Panc1 (cell line): ENCODE measurements around the gene YBEY. TPM values are rescaled to one million over a fixed set of nuclear protein-coding genes. Genes with fewer than 3 reads are reported as not detected.

Source experiments
- ATAC-seq: fragments of 200-7000 bp; cut with Tn5 transposase; 2 replicates; pipeline ENCODE4 v1.9.1; 2020; ENCODE audit warnings: mild to moderate bottlenecking, moderate library complexity
- BruUV-seq: library from RNA; stranded (reverse); fragments of 400-500 nt; replicated peaks from 2 replicates; lab custom pipeline; 2021; lab: Mats Ljungman, UMichigan
- CTCF ChIA-PET: fragments of 300-600 bp; sonication (Branson Sonifier 250); formaldehyde crosslinking; loops from one replicate; lab custom pipeline; 2022; ENCODE audit warnings: antibody characterized with exemption; lab: Charles Lee
- POLR2A ChIA-PET: fragments of 300-600 bp; sonication (Branson Sonifier 250); formaldehyde crosslinking; loops from one replicate; lab custom pipeline; 2022; ENCODE audit warnings: antibody characterized with exemption; lab: Charles Lee
- DNase-seq: peaks from one replicate; pipeline ENCODE4 v3.0.0-alpha.2; 2010; ENCODE audit warnings: low read depth, low spot score
- H3K27ac ChIP-seq: 2 replicates; pipeline ENCODE4 v1.5.1; 2011; ENCODE audit warnings: mild to moderate bottlenecking, low read length, inconsistent platforms
- H3K27me3 ChIP-seq: fragments of 200-500 bp; sonication (Bioruptor generic); 2 replicates; pipeline ENCODE4 v1.6.0; 2014; ENCODE audit warnings: low read length, inconsistent platforms; ENCODE audit not compliant: control insufficient read depth, insufficient read depth
- H3K36me3 ChIP-seq: fragments of 200-500 bp; sonication (Bioruptor generic); 2 replicates; pipeline ENCODE4 v1.5.1; 2014; ENCODE audit warnings: inconsistent platforms, mild to moderate bottlenecking, low read length, moderate library complexity; ENCODE audit not compliant: control insufficient read depth, insufficient read depth
- H3K4me1 ChIP-seq: 2 replicates; pipeline ENCODE4 v1.5.1; 2011; ENCODE audit warnings: inconsistent platforms, mild to moderate bottlenecking, low read length, moderate library complexity; ENCODE audit not compliant: control insufficient read depth, insufficient read depth
- H3K4me3 ChIP-seq, 2 experiments: 2 replicates each; pipeline ENCODE4 v1.5.1; 2011 to 2012; ENCODE audit warnings: low read depth in 2 of 2, low read length in 2 of 2, mild to moderate bottlenecking in 2 of 2, inconsistent platforms in 1 of 2, moderate library complexity in 1 of 2
- H3K9me3 ChIP-seq: fragments of 200-500 bp; sonication (Bioruptor generic); 2 replicates; pipeline ENCODE4 v1.5.1; 2014; ENCODE audit warnings: low read depth, mild to moderate bottlenecking, inconsistent platforms, low read length, moderate library complexity; ENCODE audit not compliant: control insufficient read depth, insufficient read depth
- POLR2AphosphoS5 ChIP-seq: IDR thresholded peaks from 2 replicates; pipeline ENCODE4 v1.6.1; 2012; ENCODE audit warnings: mild to moderate bottlenecking, low read depth, low read length, moderate library complexity
- SIN3A ChIP-seq: IDR thresholded peaks from 2 replicates; pipeline ENCODE4 v1.6.1; 2012; ENCODE audit warnings: low read depth, mild to moderate bottlenecking, low read length, moderate library complexity, borderline replicate concordance; ENCODE audit not compliant: insufficient read depth
- TCF7L2 ChIP-seq: IDR thresholded peaks from 2 replicates; pipeline ENCODE4 v1.6.1; 2011; ENCODE audit warnings: mild to moderate bottlenecking, low read depth, low read length, inconsistent platforms
- in situ Hi-C: cut with HindIII; loops from 2 replicates; pipeline ENCODE4 v1.10.0; 2016; ENCODE audit warnings: low sequenced_read_pairs, low pct_unique_long_range_greater_than_20kb
- intact Hi-C: fragments of 100-400 bp; cut with micrococcal nuclease; formaldehyde crosslinking; loops from one replicate; pipeline ENCODE4 v1.10.0; 2022; ENCODE audit not compliant: unreplicated experiment
- total RNA-seq: library from RNA; stranded (reverse); gene quantifications from one replicate; pipeline ENCODE4 v1.2.1, GENCODE V29; 2021; ENCODE audit not compliant: unreplicated experiment
- TF ChIP-seq, protein P1 (sequence below): fragments of 450-650 bp; IDR thresholded peaks from 2 replicates; pipeline ENCODE4 v1.5.1; 2017; ENCODE audit warnings: mild to moderate bottlenecking

YBEY gene
- total RNA-seq, 1 experiment from 2014 or later: 10.7 TPM

- POLR2A ChIA-PET: no interaction called here
- TF ChIP-seq, protein P1, sequence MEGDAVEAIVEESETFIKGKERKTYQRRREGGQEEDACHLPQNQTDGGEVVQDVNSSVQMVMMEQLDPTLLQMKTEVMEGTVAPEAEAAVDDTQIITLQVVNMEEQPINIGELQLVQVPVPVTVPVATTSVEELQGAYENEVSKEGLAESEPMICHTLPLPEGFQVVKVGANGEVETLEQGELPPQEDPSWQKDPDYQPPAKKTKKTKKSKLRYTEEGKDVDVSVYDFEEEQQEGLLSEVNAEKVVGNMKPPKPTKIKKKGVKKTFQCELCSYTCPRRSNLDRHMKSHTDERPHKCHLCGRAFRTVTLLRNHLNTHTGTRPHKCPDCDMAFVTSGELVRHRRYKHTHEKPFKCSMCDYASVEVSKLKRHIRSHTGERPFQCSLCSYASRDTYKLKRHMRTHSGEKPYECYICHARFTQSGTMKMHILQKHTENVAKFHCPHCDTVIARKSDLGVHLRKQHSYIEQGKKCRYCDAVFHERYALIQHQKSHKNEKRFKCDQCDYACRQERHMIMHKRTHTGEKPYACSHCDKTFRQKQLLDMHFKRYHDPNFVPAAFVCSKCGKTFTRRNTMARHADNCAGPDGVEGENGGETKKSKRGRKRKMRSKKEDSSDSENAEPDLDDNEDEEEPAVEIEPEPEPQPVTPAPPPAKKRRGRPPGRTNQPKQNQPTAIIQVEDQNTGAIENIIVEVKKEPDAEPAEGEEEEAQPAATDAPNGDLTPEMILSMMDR: no peak
- TF ChIP-seq POLR2AphosphoS5: peak; percentile 74
These were observed 37.7 kb downstream of the YBEY start, which contains the start of the genes C21orf58 and PCNT for GRCh38 chr21:46323710-46324389. TSS of gene C21orf58 (minus strand) at chr21:46323870. CDS start at chr21:46322738, 1,132 bp downstream. TSS of gene PCNT (plus strand) at chr21:46324156. CDS start at chr21:46324229, 73 bp downstream.

GRCh38 chr21:46324390-46325072, 38.4 kb downstream of the YBEY start:
- in situ Hi-C loops: no loop called here
- POLR2A ChIA-PET: no interaction called here
- intact Hi-C loops: no loop called here
- CTCF ChIA-PET: interaction anchor here (0.6 kb wide), 3 partner anchors 98 to 355 kb away, joined by 4 to 6 read pairs (median 4); no protein-coding TSS in a partner anchor
- no peaks in the 10 kb centered on the region; the same call in 1 of the 2 replicates for H3K36me3 ChIP-seq
- peak; percentile 86 for ATAC-seq
- DNase-seq: no peak
- peaks cover 21% of the 10 kb centered on the region for H3K4me1 ChIP-seq
- H3K4me3 ChIP-seq: peak overlapping the region; percentile 74 to 82
- peak overlapping the region; percentile 88 for H3K27ac ChIP-seq
- H3K9me3 ChIP-seq: no peaks in the 10 kb centered on the region
- H3K27me3 ChIP-seq: no peaks in the 10 kb centered on the region
- no TSS peak for BruUV-seq
- TF ChIP-seq SIN3A (peak; percentile 78; the same call in 1 of the 2 replicates), TCF7L2 (no peak)

More at GRCh38 chr21:46323710-46324389, 37.7 kb downstream of the YBEY start, which contains the start of the genes C21orf58 and PCNT:
- in situ Hi-C loops: no loop called here
- Histone ChIP-seq H3K9me3 (no peaks in the 10 kb centered on the region), H3K4me1 (peaks cover 21% of the 10 kb centered on the region), H3K36me3 (no peaks in the 10 kb centered on the region; the same call in 1 of the 2 replicates), H3K4me3 (peak within 1 kb of the TSS; percentile 74 to 82), H3K27ac (peak within 1 kb of the TSS; percentile 89), H3K27me3 (no peaks in the 10 kb centered on the region)
- DNase-seq: peak; percentile 74
- ATAC-seq: peak; percentile 88
- CTCF ChIA-PET: no interaction called here
- intact Hi-C loops: no loop called here
- BruUV-seq: no TSS peak

- ChIA-PET CTCF (interaction anchor here (0.5 to 0.6 kb wide), 5 partner anchors 8 to 356 kb away, joined by 4 to 6 read pairs (median 4); no protein-coding TSS in a partner anchor), POLR2A (interaction anchor here (0.6 kb wide), 1 partner anchor 9 kb away, joined by 4 read pairs; no protein-coding TSS in a partner anchor)
- intact Hi-C loops: no loop called here
- Histone ChIP-seq H3K27ac (peak overlapping the region; percentile 88), H3K36me3 (peaks cover 2% of the 10 kb centered on the region; the same call in 1 of the 2 replicates), H3K9me3 (no peaks in the 10 kb centered on the region), H3K27me3 (no peaks in the 10 kb centered on the region), H3K4me3 (peak overlapping the region; percentile 55 to 71), H3K4me1 (peaks cover 21% of the 10 kb centered on the region)
- DNase-seq (no peak), ATAC-seq (peak; percentile 59)
- TF ChIP-seq, protein P1: peak; percentile 8; the same call in 1 of the 2 replicates
- TF ChIP-seq SIN3A: no peak
- BruUV-seq: no TSS peak
- in situ Hi-C loops: no loop called here
These were observed 39.2 kb downstream of the YBEY start for GRCh38 chr21:46325073-46325912.
